Activated CD4-positive, alpha-beta T cell treated with anti-CD3 and anti-CD28 coated beads for 36 hours (primary cell): ENCODE measurements around the gene ARRDC2. TPM values are rescaled to one million over a fixed set of nuclear protein-coding genes. Genes with fewer than 3 reads are reported as not detected.
"Not testable (repeated sequence)": the region's sequence is repeated elsewhere in the genome, so short reads cannot be mapped to it uniquely, and the experiment has no call there.

Source experiments
- ATAC-seq: fragments of 200-7000 bp; cut with Tn5 transposase; one replicate; pipeline ENCODE4 v1.10.0; 2021; ENCODE audit warnings: mild to moderate bottlenecking, moderate library complexity
- CTCF ChIA-PET: fragments of 350-600 bp; sonication (Branson Sonifier 250); formaldehyde crosslinking; loops from one replicate; lab custom pipeline; 2021; ENCODE audit warnings: antibody characterized with exemption; lab: Charles Lee
- POLR2A ChIA-PET: fragments of 350-600 bp; sonication (Branson Sonifier 250); formaldehyde crosslinking; loops from one replicate; lab custom pipeline; 2021; ENCODE audit warnings: antibody characterized with exemption, inconsistent platforms; lab: Charles Lee
- DNase-seq: peaks from one replicate; pipeline ENCODE4 v3.0.0-alpha.2; 2020
- H3K27ac Mint-ChIP-seq: one replicate; pipeline ENCODE4 v1.8.0; 2021; ENCODE audit warnings: mixed read lengths
- H3K27me3 Mint-ChIP-seq: one replicate; pipeline ENCODE4 v1.8.0; 2021; ENCODE audit warnings: mixed read lengths
- H3K36me3 Mint-ChIP-seq: one replicate; pipeline ENCODE4 v1.8.0; 2021; ENCODE audit warnings: low read depth, mixed read lengths
- H3K4me1 Mint-ChIP-seq: one replicate; pipeline ENCODE4 v1.8.0; 2021; ENCODE audit warnings: mixed read lengths
- H3K4me3 Mint-ChIP-seq: one replicate; pipeline ENCODE4 v1.8.0; 2021; ENCODE audit warnings: mild to moderate bottlenecking, moderate library complexity, mixed read lengths
- H3K9me3 Mint-ChIP-seq: one replicate; pipeline ENCODE4 v1.8.0; 2021; ENCODE audit warnings: low read depth, mixed read lengths
- intact Hi-C, 2 experiments: fragments of 100-400 bp; cut with DNase I in 1 of 2; cut with micrococcal nuclease in 1 of 2; formaldehyde crosslinking; loops; one replicate each; pipeline versions ENCODE4 v1.14.2 to v1.15.1; 2022 to 2024; cut with DNase I, micrococcal nuclease
- total RNA-seq, 2 experiments: library from RNA; stranded (reverse); gene quantifications; one replicate each; pipeline ENCODE4 v1.2.3, GENCODE V29; 2021

Gene ARRDC2
- total RNA-seq, 2 experiments from 2014 or later: 13.5 to 21.7 TPM

GRCh38 chr19:17973759-17974158, 34.2 kb upstream of the ARRDC2 start:
- no peaks in the 10 kb centered on the region for H3K36me3 Mint-ChIP-seq
- no peak for ATAC-seq
- no peaks in the 10 kb centered on the region for H3K27me3 Mint-ChIP-seq
- DNase-seq: no peak
- H3K9me3 Mint-ChIP-seq: no peaks in the 10 kb centered on the region
- no peaks in the 10 kb centered on the region for H3K4me1 Mint-ChIP-seq
- CTCF ChIA-PET: no interaction called here
- intact Hi-C loops: no loop called here
- POLR2A ChIA-PET: no interaction called here
- no peak overlapping the region for H3K27ac Mint-ChIP-seq
- H3K4me3 Mint-ChIP-seq: no peak overlapping the region

DNA sequence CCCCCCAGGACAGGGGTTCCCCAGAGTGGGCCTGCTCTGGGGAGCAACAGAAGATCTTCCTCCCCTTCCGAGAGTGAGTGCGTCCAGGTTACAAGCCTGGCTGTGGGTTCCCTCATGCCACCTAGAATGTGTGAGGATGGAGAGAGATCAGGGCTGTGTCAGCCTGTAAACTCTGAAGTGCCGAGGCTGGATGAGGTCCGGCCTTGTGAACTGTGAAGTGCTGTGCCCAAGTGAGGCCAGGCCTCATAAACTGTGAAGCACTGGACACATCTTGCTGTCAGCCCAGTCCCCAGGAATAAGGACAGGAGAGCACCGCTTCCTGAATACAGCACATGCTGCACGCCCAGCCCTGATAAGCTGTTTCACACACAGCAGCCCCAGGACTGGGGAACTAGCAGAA, 33.4 kb upstream of the ARRDC2 start:
- H3K4me3 Mint-ChIP-seq: no peak overlapping the region
- ChIA-PET POLR2A (no interaction called here), CTCF (no interaction called here)
- intact Hi-C loops: no loop called here
- ATAC-seq (no peak), DNase-seq (no peak)
- H3K9me3 Mint-ChIP-seq: no peaks in the 10 kb centered on the region
- no peaks in the 10 kb centered on the region for H3K4me1 Mint-ChIP-seq
- H3K27me3 Mint-ChIP-seq: peaks cover 2% of the 10 kb centered on the region
- H3K36me3 Mint-ChIP-seq: no peaks in the 10 kb centered on the region
- no peak overlapping the region for H3K27ac Mint-ChIP-seq

- H3K9me3 Mint-ChIP-seq: no peaks in the 10 kb centered on the region
- intact Hi-C loops: no loop called here
- ATAC-seq (no peak), DNase-seq (no peak)
- H3K27me3 Mint-ChIP-seq: peaks cover 4% of the 10 kb centered on the region
- ChIA-PET POLR2A (interaction anchor here (0.6 kb wide), 1 partner anchor 153 kb away, joined by 4 read pairs; no protein-coding TSS in a partner anchor), CTCF (no interaction called here)
- H3K4me1 Mint-ChIP-seq: no peaks in the 10 kb centered on the region
- H3K27ac Mint-ChIP-seq: no peak overlapping the region
- H3K36me3 Mint-ChIP-seq: no peaks in the 10 kb centered on the region
- no peak overlapping the region for H3K4me3 Mint-ChIP-seq
Observed at GRCh38 chr19:17975032-17975431, 32.9 kb upstream of the ARRDC2 start.

- H3K27me3 Mint-ChIP-seq: peaks cover 8% of the 10 kb centered on the region
- ChIA-PET CTCF (interaction anchor here (0.6 to 1.2 kb wide), 3 partner anchors 20 to 288 kb away, joined by 3 to 5 read pairs (median 4); no protein-coding TSS in a partner anchor), POLR2A (no interaction called here)
- no peak overlapping the region for H3K4me3 Mint-ChIP-seq
- intact Hi-C loops: no loop called here
- ATAC-seq: no peak
- no peak for DNase-seq
- no peak overlapping the region for H3K27ac Mint-ChIP-seq
- no peaks in the 10 kb centered on the region for H3K4me1 Mint-ChIP-seq
- H3K36me3 Mint-ChIP-seq: no peaks in the 10 kb centered on the region
- no peaks in the 10 kb centered on the region for H3K9me3 Mint-ChIP-seq
Observed at GRCh38 chr19:17977021-17977420, 30.9 kb upstream of the ARRDC2 start.

- POLR2A ChIA-PET: no interaction called here
- peaks cover 8% of the 10 kb centered on the region for H3K27me3 Mint-ChIP-seq
- CTCF ChIA-PET: interaction anchor here (0.6 to 1.2 kb wide), 3 partner anchors 19 to 288 kb away, joined by 3 to 5 read pairs (median 4); no protein-coding TSS in a partner anchor
Observed at GRCh38 chr19:17977488-17977887, 30.5 kb upstream of the ARRDC2 start.

GRCh38 chr19:17981611-17982010, 26.4 kb upstream of the ARRDC2 start:
- Mint-ChIP-seq H3K36me3 (no peaks in the 10 kb centered on the region), H3K9me3 (no peaks in the 10 kb centered on the region), H3K4me3 (no peak overlapping the region), H3K27ac (no peak overlapping the region), H3K4me1 (no peaks in the 10 kb centered on the region), H3K27me3 (peaks cover 8% of the 10 kb centered on the region)
- ATAC-seq (no peak), DNase-seq (no peak)
- POLR2A ChIA-PET: no interaction called here
- intact Hi-C loops: no loop called here
- CTCF ChIA-PET: interaction anchor here (0.6 to 1.5 kb wide), 3 partner anchors 13 to 46 kb away, joined by 3 to 4 read pairs (median 3); no protein-coding TSS in a partner anchor

More at GRCh38 chr19:17977488-17977887, 30.5 kb upstream of the ARRDC2 start:
- DNase-seq (no peak), ATAC-seq (no peak)
- Mint-ChIP-seq H3K4me1 (no peaks in the 10 kb centered on the region), H3K4me3 (no peak overlapping the region), H3K9me3 (no peaks in the 10 kb centered on the region), H3K27ac (no peak overlapping the region), H3K36me3 (no peaks in the 10 kb centered on the region)
- intact Hi-C loops: no loop called here

- DNase-seq (no peak), ATAC-seq (no peak)
- no peaks in the 10 kb centered on the region for H3K36me3 Mint-ChIP-seq
- H3K27ac Mint-ChIP-seq: no peak overlapping the region
- ChIA-PET CTCF (interaction anchor here (0.6 to 1.5 kb wide), 2 partner anchors 8 to 12 kb away, joined by 3 to 4 read pairs; no protein-coding TSS in a partner anchor), POLR2A (no interaction called here)
- H3K9me3 Mint-ChIP-seq: no peaks in the 10 kb centered on the region
- H3K27me3 Mint-ChIP-seq: peaks cover 8% of the 10 kb centered on the region
- H3K4me1 Mint-ChIP-seq: no peaks in the 10 kb centered on the region
- intact Hi-C loops: no loop called here
- no peak overlapping the region for H3K4me3 Mint-ChIP-seq
Observed at GRCh38 chr19:17982430-17982829, 25.5 kb upstream of the ARRDC2 start.

DNA sequence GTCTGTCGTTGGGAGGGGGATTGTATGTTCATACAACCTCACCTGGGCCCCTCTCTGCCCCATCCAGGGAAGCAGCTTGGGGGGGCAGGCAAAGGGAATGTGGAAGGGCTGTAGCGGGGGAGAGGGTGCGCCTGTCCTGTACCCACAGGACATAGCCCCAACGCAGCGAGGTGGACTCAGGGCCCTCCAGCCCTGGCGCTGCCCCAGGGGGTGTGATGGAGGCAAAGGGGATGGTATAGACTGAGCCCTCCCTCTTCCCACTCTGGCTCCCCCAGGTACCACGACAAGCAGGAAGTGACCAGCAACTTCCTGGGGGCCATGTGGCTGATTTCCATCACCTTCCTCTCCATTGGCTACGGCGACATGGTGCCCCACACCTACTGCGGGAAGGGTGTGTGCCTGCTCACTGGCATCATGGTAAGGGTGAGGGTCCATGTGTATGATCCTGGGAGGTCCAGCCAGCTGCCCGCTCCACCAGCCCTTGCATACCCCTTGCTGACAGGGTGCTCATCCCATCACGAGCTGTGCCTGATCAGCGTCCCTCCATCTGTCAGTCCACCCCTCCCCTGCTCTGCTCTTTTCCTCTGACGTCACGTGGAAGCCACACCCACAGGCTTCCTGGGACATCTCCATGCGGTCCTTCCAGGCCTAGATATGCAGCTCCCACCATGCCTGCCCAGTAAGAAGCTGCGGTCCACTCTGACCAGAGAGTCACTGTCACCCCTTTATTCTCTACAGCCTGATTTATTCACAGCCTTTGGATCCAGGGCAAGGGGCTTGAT, 22.7 kb upstream of the ARRDC2 start:
- ATAC-seq (no peak), DNase-seq (no peak)
- Mint-ChIP-seq H3K4me1 (no peaks in the 10 kb centered on the region), H3K27me3 (peaks cover 3% of the 10 kb centered on the region), H3K27ac (no peak overlapping the region), H3K36me3 (no peaks in the 10 kb centered on the region), H3K9me3 (no peaks in the 10 kb centered on the region), H3K4me3 (no peak overlapping the region)
- ChIA-PET POLR2A (interaction anchor here (0.6 kb wide), 1 partner anchor 115 kb away, joined by 3 read pairs; no protein-coding TSS in a partner anchor), CTCF (no interaction called here)
- intact Hi-C loops: no loop called here

DNA sequence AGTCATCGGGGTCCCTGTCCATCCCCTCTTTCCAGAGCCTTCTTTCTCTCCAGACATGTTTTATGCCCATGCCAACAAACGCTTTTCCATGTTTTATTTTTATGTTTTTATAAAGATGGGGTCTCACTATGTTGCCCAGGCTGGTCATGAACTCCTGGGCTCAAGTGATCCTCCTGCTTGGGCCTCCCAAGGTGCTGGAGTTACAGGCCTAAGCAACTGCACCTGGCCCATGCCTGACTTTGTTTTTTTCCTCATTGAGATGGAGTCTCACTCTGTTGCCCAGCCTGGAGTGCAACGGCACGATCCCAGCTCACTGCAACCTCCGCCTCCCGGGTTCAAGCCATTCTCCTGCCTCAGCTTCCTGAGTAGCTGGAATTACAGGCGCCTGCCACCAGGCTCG, 21.4 kb upstream of the ARRDC2 start:
- H3K4me3 Mint-ChIP-seq, H3K27me3 Mint-ChIP-seq, DNase-seq, H3K9me3 Mint-ChIP-seq, CTCF ChIA-PET, intact Hi-C loops, H3K4me1 Mint-ChIP-seq, H3K36me3 Mint-ChIP-seq, ATAC-seq, POLR2A ChIA-PET, H3K27ac Mint-ChIP-seq: not testable (repeated sequence)

DNA sequence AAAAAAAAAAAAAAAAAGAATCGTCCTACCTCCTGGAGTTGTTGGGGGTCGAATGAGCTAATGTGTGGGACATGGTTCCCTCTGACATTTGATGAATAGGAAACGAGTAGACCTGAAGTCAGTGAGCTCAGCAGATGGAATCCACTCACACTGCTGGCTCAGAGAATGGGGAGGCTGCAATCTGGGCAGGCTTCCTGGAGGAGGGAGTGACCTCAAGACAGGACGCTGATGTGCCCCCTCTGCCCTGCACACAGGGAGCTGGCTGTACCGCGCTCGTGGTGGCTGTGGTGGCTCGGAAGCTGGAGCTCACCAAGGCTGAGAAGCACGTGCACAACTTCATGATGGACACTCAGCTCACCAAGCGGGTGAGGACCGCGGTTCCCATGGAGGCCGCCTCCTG, 19.8 kb upstream of the ARRDC2 start:
- DNase-seq (no peak), ATAC-seq (no peak)
- ChIA-PET CTCF (no interaction called here), POLR2A (no interaction called here)
- H3K4me3 Mint-ChIP-seq: no peak overlapping the region
- H3K36me3 Mint-ChIP-seq: no peaks in the 10 kb centered on the region
- intact Hi-C loops: no loop called here
- no peak overlapping the region for H3K27ac Mint-ChIP-seq
- no peaks in the 10 kb centered on the region for H3K9me3 Mint-ChIP-seq
- no peaks in the 10 kb centered on the region for H3K4me1 Mint-ChIP-seq
- no peaks in the 10 kb centered on the region for H3K27me3 Mint-ChIP-seq

DNA sequence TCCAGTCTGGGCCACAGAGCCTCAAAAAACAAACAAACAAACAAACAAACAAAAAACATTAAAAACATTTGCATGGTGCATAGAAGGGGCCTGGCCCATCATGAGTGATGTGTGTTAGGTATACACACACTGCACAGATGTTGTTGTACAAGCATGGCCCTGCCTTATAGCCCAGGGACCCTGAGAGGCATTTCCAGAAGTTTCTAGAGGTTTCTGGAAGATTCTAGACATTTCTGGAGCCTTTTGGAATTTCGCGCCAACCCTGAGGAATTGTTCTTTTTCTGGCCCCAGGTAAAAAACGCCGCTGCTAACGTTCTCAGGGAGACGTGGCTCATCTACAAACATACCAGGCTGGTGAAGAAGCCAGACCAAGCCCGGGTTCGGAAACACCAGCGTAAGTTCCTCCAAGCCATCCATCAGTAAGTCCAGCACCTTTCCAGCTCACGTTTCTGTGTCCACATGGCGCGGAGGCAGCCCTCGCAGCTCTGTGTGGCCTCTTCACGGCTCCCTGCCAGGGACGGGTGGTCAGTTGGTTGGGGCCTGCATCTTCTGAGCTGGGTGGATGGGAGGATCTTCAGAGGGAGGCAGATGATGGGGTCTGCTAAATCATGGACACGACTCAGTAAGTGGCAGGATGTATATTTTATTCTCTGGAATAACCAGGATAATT, 18.4 kb upstream of the ARRDC2 start:
- Mint-ChIP-seq H3K27me3 (no peaks in the 10 kb centered on the region), H3K4me1 (no peaks in the 10 kb centered on the region), H3K9me3 (no peaks in the 10 kb centered on the region), H3K4me3 (no peak overlapping the region), H3K36me3 (no peaks in the 10 kb centered on the region), H3K27ac (no peak overlapping the region)
- intact Hi-C loops: no loop called here
- DNase-seq (no peak), ATAC-seq (no peak)
- ChIA-PET CTCF (interaction anchor here (0.6 to 0.7 kb wide), 2 partner anchors 313 to 1658 kb away, joined by 3 to 4 read pairs; no protein-coding TSS in a partner anchor), POLR2A (no interaction called here)
